ENCODE measurements around the gene GPA33.

DNA sequence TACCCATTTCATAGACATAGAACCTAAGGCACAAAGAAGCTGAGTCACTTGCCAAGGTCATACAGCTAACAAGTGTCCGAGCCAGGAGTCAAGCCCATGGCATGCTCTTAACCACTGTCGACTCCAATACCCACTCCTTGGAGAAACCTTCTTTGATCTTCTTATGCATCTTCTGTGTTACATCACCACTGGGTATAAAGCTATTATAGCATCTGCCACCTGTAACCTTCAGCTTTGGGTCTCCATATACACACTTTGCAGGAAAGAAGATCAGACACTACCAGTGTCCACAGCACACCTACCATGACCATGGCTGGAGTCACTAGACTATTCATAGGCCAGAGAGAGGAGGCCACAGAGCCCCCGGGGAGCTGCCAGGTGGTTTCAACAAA is 29.1 kb downstream of the GPA33 start:
- TF ChIP-seq TAF1 (IDR thresholded peaks at IDR 0.05; ENCODE audit: borderline replicate concordance, insufficient read depth, low read length) (no peak), POLR2AphosphoS5 (IDR thresholded peaks at IDR 0.05; ENCODE audit: low read depth, low read length) (no peak)
